HL-60 (cell line): ENCODE results near the gene CFTR.
"Not testable (repeated sequence)": the region's sequence is repeated elsewhere in the genome, so short reads cannot be mapped to it uniquely, and the experiment has no call there.

ENCODE experiments used
- DNase-seq, 2 experiments: peaks; one replicate each; pipeline ENCODE4 v3.0.0-alpha.2; 2010 to 2020; ENCODE audit warnings: low read depth in 1 of 2, low spot score in 1 of 2
- H3K27ac ChIP-seq: fragments of 250-450 bp; sonication (Bioruptor Pico); replicated peaks from 2 replicates; pipeline ENCODE4 v1.5.1; 2020; ENCODE audit warnings: mild to moderate bottlenecking, moderate library complexity
- H3K27me3 ChIP-seq: fragments of 250-450 bp; sonication (Bioruptor Pico); 2 replicates; pipeline ENCODE4 v1.5.1; 2021; ENCODE audit warnings: mild to moderate bottlenecking, moderate library complexity; ENCODE audit not compliant: insufficient read depth, poor library complexity, severe bottlenecking
- H3K4me3 ChIP-seq: replicated peaks from 2 replicates; pipeline ENCODE4 v1.5.1; 2011; ENCODE audit warnings: mild to moderate bottlenecking, control low read depth, low read length; ENCODE audit not compliant: insufficient read depth
- CTCF ChIP-seq: IDR thresholded peaks from one replicate; pipeline ENCODE4 v1.5.1; 2011; ENCODE audit warnings: low read length, control low read depth, inconsistent platforms; ENCODE audit not compliant: insufficient read depth
- GABPA ChIP-seq: IDR thresholded peaks from 2 replicates; pipeline ENCODE4 v1.6.1; 2012; ENCODE audit warnings: low read depth
- POLR2AphosphoS5 ChIP-seq: IDR thresholded peaks from 2 replicates; pipeline ENCODE4 v1.6.1; 2012; ENCODE audit warnings: low read depth
- REST ChIP-seq: IDR thresholded peaks from 2 replicates; pipeline ENCODE4 v1.6.1; 2012; ENCODE audit warnings: low read depth; ENCODE audit not compliant: insufficient replicate concordance
- SPI1 ChIP-seq: IDR thresholded peaks from 2 replicates; pipeline ENCODE4 v1.6.1; 2012; ENCODE audit warnings: low read depth, mild to moderate bottlenecking, borderline replicate concordance

Gene CFTR

DNA sequence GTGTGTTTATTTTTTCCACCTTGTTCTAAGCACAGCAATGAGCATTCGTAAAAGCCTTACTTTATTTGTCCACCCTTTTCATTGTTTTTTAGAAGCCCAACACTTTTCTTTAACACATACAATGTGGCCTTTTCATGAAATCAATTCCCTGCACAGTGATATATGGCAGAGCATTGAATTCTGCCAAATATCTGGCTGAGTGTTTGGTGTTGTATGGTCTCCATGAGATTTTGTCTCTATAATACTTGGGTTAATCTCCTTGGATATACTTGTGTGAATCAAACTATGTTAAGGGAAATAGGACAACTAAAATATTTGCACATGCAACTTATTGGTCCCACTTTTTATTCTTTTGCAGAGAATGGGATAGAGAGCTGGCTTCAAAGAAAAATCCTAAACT, 28.9 kb downstream of the CFTR start:
- TF ChIP-seq POLR2AphosphoS5 = no peak
- TF ChIP-seq CTCF = no peak
- no peak for TF ChIP-seq REST

GRCh38 chr7:117517194-117517593, 37.4 kb downstream of the CFTR start:
- H3K27me3 ChIP-seq, H3K27ac ChIP-seq, H3K4me3 ChIP-seq, DNase-seq: not testable (repeated sequence)

More for the DNA sequence above, 28.9 kb downstream of the CFTR start:
- no peak for DNase-seq
- Histone ChIP-seq H3K27ac (no peak overlapping the region), H3K27me3 (no peaks in the 10 kb centered on the region), H3K4me3 (no peak overlapping the region)

GRCh38 chr7:117530390-117530789, 50.6 kb downstream of the CFTR start:
- TF ChIP-seq CTCF (no peak), REST (no peak), POLR2AphosphoS5 (no peak), SPI1 (no peak), GABPA (no peak)

GRCh38 chr7:117531595-117532244, 51.9 kb downstream of the CFTR start:
- no peak for TF ChIP-seq CTCF
- DNase-seq = no peak
- Histone ChIP-seq H3K27me3 (no peaks in the 10 kb centered on the region), H3K4me3 (no peak overlapping the region), H3K27ac (no peak overlapping the region)

More at GRCh38 chr7:117530390-117530789, 50.6 kb downstream of the CFTR start:
- Histone ChIP-seq H3K27ac (no peak overlapping the region), H3K27me3 (no peaks in the 10 kb centered on the region), H3K4me3 (no peak overlapping the region)
- DNase-seq = no peak
